ENCODE data around the gene GSN. TPM values are rescaled to one million over a fixed set of nuclear protein-coding genes. Genes with fewer than 3 reads are reported as not detected.

GSN gene
- total RNA-seq, 1 experiment from 2014 or later = 100 TPM

DNA sequence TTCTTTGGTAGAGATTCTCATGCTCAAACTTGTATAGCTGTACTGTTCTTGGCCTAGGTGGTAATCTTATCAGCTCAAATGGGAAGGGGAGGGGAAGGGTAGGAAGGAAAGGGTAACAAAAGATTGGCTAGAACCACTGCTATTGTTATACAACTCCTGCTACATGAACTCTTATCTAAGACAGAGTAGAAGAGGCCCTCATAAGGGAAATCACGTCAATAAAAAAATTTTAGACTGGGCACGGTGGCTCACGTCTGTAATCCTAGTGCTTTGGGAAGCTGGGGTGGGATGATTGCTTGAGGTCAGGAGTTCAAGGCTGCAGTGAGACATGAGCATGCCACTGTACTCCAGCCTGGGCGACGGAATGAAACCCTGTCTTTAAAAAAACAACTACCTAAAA, 86.2 kb downstream of the GSN start:
- TF ChIP-seq, protein P1, sequence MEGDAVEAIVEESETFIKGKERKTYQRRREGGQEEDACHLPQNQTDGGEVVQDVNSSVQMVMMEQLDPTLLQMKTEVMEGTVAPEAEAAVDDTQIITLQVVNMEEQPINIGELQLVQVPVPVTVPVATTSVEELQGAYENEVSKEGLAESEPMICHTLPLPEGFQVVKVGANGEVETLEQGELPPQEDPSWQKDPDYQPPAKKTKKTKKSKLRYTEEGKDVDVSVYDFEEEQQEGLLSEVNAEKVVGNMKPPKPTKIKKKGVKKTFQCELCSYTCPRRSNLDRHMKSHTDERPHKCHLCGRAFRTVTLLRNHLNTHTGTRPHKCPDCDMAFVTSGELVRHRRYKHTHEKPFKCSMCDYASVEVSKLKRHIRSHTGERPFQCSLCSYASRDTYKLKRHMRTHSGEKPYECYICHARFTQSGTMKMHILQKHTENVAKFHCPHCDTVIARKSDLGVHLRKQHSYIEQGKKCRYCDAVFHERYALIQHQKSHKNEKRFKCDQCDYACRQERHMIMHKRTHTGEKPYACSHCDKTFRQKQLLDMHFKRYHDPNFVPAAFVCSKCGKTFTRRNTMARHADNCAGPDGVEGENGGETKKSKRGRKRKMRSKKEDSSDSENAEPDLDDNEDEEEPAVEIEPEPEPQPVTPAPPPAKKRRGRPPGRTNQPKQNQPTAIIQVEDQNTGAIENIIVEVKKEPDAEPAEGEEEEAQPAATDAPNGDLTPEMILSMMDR (IDR thresholded peaks at IDR 0.05; ENCODE audit: insufficient read depth in 1 of 2, low read depth in 1 of 2, low read length in 1 of 2, severe bottlenecking in 1 of 2, unreplicated experiment in 1 of 2) = no peak
- peaks cover 16% of the 10 kb centered on the region for H3K4me1 Mint-ChIP-seq (ENCODE audit: low read depth, unreplicated experiment)
- intact Hi-C loops (cut with micrococcal nuclease; ENCODE audit: unreplicated experiment) = no loop called here
- Histone ChIP-seq H3K27me3 (replicated peaks; ENCODE audit: control insufficient read depth, insufficient read depth, low read length) (no peaks in the 10 kb centered on the region), H3K9me3 (no peaks in the 10 kb centered on the region), H3K4me3 (ENCODE audit: low read depth, low read length) (no peak overlapping the region), H3K36me3 (ENCODE audit: control insufficient read depth, insufficient read depth, low read length) (no peaks in the 10 kb centered on the region), H3K4me1 (no peaks in the 10 kb centered on the region)
- peaks cover 6% of the 10 kb centered on the region for H3K36me3 Mint-ChIP-seq (ENCODE audit: insufficient read depth, unreplicated experiment)
- no peaks in the 10 kb centered on the region for H3K9me3 Mint-ChIP-seq (ENCODE audit: unreplicated experiment)
- no peak for DNase-seq
- H3K27me3 Mint-ChIP-seq (ENCODE audit: insufficient read depth, unreplicated experiment) = no peaks in the 10 kb centered on the region
- H3K27ac Mint-ChIP-seq (ENCODE audit: unreplicated experiment) = no peak overlapping the region
- CTCF ChIA-PET = no interaction called here
- H3K4me3 Mint-ChIP-seq (ENCODE audit: unreplicated experiment) = no peak overlapping the region
- POLR2A ChIA-PET = no interaction called here
- BruUV-seq (replicated peaks) = no TSS peak

GRCh38 chr9:121354762-121355161, 86.8 kb downstream of the GSN start:
- BruUV-seq (replicated peaks) = no TSS peak
- Histone ChIP-seq H3K27me3 (replicated peaks; ENCODE audit: control insufficient read depth, insufficient read depth, low read length) (no peaks in the 10 kb centered on the region), H3K9me3 (no peaks in the 10 kb centered on the region), H3K4me1 (no peaks in the 10 kb centered on the region), H3K4me3 (ENCODE audit: low read depth, low read length) (no peak overlapping the region), H3K36me3 (ENCODE audit: control insufficient read depth, insufficient read depth, low read length) (no peaks in the 10 kb centered on the region)
- H3K36me3 Mint-ChIP-seq (ENCODE audit: insufficient read depth, unreplicated experiment) = peaks cover 6% of the 10 kb centered on the region
- no peak for DNase-seq
- ChIA-PET CTCF (no interaction called here), POLR2A (no interaction called here)
- no peaks in the 10 kb centered on the region for H3K9me3 Mint-ChIP-seq (ENCODE audit: unreplicated experiment)
- H3K4me3 Mint-ChIP-seq (ENCODE audit: unreplicated experiment) = no peak overlapping the region
- H3K27ac Mint-ChIP-seq (ENCODE audit: unreplicated experiment) = no peak overlapping the region
- intact Hi-C loops (cut with micrococcal nuclease; ENCODE audit: unreplicated experiment) = no loop called here
- H3K27me3 Mint-ChIP-seq (ENCODE audit: insufficient read depth, unreplicated experiment) = no peaks in the 10 kb centered on the region
- H3K4me1 Mint-ChIP-seq (ENCODE audit: low read depth, unreplicated experiment) = peaks cover 16% of the 10 kb centered on the region
- TF ChIP-seq, protein P1 (IDR thresholded peaks at IDR 0.05; ENCODE audit: insufficient read depth in 1 of 2, low read depth in 1 of 2, low read length in 1 of 2, severe bottlenecking in 1 of 2, unreplicated experiment in 1 of 2) = no peak

DNA sequence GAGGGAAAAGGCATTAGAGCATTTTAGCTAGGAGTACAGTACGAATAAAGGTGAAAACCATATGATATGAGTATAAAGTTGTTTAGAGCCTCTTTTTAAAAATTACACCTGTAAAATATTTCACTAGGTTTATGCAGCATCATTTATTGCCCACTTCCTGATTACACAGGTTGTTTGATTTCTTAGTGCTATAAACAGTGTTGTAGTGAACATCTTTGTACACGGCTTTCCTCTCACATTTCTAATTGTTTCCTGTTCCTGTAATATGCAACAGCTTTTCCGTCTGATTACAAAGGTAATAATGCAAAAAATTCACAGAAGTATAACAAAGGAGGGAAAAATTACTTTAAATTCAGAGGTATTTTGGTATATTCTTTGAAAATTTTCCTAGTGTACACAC, 89.0 kb downstream of the GSN start:
- H3K27me3 ChIP-seq (replicated peaks; ENCODE audit: control insufficient read depth, insufficient read depth, low read length) = no peaks in the 10 kb centered on the region
- no peak for DNase-seq
- no TSS peak for BruUV-seq (replicated peaks)
- H3K36me3 ChIP-seq (ENCODE audit: control insufficient read depth, insufficient read depth, low read length) = no peaks in the 10 kb centered on the region
- H3K4me3 Mint-ChIP-seq (ENCODE audit: unreplicated experiment) = no peak overlapping the region
- H3K27me3 Mint-ChIP-seq (ENCODE audit: insufficient read depth, unreplicated experiment) = no peaks in the 10 kb centered on the region
- no peaks in the 10 kb centered on the region for H3K9me3 ChIP-seq
- H3K9me3 Mint-ChIP-seq (ENCODE audit: unreplicated experiment) = no peaks in the 10 kb centered on the region
- intact Hi-C loops (cut with micrococcal nuclease; ENCODE audit: unreplicated experiment) = no loop called here
- no peak overlapping the region for H3K27ac Mint-ChIP-seq (ENCODE audit: unreplicated experiment)
- ChIA-PET CTCF (no interaction called here), POLR2A (no interaction called here)
- H3K4me1 ChIP-seq = no peaks in the 10 kb centered on the region
- peaks cover 16% of the 10 kb centered on the region for H3K4me1 Mint-ChIP-seq (ENCODE audit: low read depth, unreplicated experiment)
- TF ChIP-seq, protein P1 (IDR thresholded peaks at IDR 0.05; ENCODE audit: insufficient read depth in 1 of 2, low read depth in 1 of 2, low read length in 1 of 2, severe bottlenecking in 1 of 2, unreplicated experiment in 1 of 2) = no peak
- no peak overlapping the region for H3K4me3 ChIP-seq (ENCODE audit: low read depth, low read length)
- peaks cover 6% of the 10 kb centered on the region for H3K36me3 Mint-ChIP-seq (ENCODE audit: insufficient read depth, unreplicated experiment)
